NT2/D1 (cell line): ENCODE data around the gene UBL5.

Experiments used
- SUZ12 ChIP-seq: IDR thresholded peaks from 2 replicates; pipeline ENCODE4 v1.6.1; 2011; ENCODE audit not compliant: insufficient read length, insufficient read depth; ENCODE audit errors: extremely low read depth
- YY1 ChIP-seq: IDR thresholded peaks from 2 replicates; pipeline ENCODE4 v1.6.1; 2011; ENCODE audit not compliant: insufficient read length, insufficient read depth

GRCh38 chr19:9875031-9875627 lies 47.4 kb downstream of the UBL5 start:
- TF ChIP-seq SUZ12 (no peak), YY1 (no peak)
